ENCODE results near the gene FCRLB. TPM values are rescaled to one million over a fixed set of nuclear protein-coding genes. Genes with fewer than 3 reads are reported as not detected.
A peak's percentile ranks its signal among the peaks of the same experiment; 100 is the strongest.

Gene FCRLB
- total and polyA plus RNA-seq, 9 of the 15 experiments (the other 6 are each of a cell fraction or from before 2014, with no cell fraction given) = 0.20 to 4.6 (median 1.3) TPM

DNA sequence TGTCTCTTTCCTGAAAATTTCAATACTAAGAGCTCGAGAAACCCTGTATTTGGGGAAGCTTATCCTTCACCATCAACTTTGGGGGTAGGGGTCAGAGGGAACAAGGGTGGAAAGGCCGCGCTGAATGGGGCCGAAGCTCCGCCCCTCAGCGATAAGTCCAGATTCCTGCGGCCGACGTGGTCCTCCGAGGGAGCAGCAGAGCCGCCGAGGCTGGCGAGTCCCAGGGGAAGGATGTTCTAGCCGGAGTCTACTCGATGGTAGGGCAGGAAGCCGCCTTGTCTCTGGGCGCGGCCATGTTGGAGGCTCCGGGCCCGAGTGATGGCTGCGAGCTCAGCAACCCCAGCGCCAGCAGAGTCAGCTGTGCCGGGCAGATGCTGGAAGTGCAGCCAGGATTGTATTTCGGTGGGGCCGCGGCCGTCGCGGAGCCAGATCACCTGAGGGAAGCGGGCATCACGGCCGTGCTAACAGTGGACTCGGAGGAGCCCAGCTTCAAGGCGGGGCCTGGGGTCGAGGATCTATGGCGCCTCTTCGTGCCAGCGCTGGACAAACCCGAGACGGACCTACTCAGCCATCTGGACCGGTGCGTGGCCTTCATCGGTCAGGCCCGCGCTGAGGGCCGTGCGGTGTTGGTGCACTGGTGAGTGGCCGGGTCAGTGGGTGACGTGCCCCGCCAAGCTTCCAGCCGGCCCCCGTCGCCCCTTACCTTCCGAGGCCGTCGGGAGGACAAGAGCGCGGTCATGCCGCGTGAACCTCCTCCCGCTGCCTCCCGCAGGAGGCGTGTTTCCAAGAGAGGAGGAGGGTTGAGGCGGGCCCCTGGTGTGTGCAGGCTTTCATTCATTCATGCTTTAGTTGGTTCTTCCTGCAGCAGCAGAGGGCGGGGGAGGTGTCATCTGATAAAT, 28.4 kb downstream of the FCRLB start, which contains the start of gene DUSP12 (continued):
- TF ChIP-seq, protein P1, sequence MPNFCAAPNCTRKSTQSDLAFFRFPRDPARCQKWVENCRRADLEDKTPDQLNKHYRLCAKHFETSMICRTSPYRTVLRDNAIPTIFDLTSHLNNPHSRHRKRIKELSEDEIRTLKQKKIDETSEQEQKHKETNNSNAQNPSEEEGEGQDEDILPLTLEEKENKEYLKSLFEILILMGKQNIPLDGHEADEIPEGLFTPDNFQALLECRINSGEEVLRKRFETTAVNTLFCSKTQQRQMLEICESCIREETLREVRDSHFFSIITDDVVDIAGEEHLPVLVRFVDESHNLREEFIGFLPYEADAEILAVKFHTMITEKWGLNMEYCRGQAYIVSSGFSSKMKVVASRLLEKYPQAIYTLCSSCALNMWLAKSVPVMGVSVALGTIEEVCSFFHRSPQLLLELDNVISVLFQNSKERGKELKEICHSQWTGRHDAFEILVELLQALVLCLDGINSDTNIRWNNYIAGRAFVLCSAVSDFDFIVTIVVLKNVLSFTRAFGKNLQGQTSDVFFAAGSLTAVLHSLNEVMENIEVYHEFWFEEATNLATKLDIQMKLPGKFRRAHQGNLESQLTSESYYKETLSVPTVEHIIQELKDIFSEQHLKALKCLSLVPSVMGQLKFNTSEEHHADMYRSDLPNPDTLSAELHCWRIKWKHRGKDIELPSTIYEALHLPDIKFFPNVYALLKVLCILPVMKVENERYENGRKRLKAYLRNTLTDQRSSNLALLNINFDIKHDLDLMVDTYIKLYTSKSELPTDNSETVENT (CRISPR knock-in tag; IDR thresholded peaks at IDR 0.05) = peak; percentile 98
- no peak; the same call in 1 of the 2 replicates for TF ChIP-seq CBFB (CRISPR knock-in tag; IDR thresholded peaks at IDR 0.05)
- TF ChIP-seq RFX1 (IDR thresholded peaks at IDR 0.05) = no peak
- TF ChIP-seq, protein P2, sequence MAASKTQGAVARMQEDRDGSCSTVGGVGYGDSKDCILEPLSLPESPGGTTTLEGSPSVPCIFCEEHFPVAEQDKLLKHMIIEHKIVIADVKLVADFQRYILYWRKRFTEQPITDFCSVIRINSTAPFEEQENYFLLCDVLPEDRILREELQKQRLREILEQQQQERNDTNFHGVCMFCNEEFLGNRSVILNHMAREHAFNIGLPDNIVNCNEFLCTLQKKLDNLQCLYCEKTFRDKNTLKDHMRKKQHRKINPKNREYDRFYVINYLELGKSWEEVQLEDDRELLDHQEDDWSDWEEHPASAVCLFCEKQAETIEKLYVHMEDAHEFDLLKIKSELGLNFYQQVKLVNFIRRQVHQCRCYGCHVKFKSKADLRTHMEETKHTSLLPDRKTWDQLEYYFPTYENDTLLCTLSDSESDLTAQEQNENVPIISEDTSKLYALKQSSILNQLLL (CRISPR knock-in tag; IDR thresholded peaks at IDR 0.05; ENCODE audit: borderline replicate concordance) = no peak
- TF ChIP-seq, protein P3, sequence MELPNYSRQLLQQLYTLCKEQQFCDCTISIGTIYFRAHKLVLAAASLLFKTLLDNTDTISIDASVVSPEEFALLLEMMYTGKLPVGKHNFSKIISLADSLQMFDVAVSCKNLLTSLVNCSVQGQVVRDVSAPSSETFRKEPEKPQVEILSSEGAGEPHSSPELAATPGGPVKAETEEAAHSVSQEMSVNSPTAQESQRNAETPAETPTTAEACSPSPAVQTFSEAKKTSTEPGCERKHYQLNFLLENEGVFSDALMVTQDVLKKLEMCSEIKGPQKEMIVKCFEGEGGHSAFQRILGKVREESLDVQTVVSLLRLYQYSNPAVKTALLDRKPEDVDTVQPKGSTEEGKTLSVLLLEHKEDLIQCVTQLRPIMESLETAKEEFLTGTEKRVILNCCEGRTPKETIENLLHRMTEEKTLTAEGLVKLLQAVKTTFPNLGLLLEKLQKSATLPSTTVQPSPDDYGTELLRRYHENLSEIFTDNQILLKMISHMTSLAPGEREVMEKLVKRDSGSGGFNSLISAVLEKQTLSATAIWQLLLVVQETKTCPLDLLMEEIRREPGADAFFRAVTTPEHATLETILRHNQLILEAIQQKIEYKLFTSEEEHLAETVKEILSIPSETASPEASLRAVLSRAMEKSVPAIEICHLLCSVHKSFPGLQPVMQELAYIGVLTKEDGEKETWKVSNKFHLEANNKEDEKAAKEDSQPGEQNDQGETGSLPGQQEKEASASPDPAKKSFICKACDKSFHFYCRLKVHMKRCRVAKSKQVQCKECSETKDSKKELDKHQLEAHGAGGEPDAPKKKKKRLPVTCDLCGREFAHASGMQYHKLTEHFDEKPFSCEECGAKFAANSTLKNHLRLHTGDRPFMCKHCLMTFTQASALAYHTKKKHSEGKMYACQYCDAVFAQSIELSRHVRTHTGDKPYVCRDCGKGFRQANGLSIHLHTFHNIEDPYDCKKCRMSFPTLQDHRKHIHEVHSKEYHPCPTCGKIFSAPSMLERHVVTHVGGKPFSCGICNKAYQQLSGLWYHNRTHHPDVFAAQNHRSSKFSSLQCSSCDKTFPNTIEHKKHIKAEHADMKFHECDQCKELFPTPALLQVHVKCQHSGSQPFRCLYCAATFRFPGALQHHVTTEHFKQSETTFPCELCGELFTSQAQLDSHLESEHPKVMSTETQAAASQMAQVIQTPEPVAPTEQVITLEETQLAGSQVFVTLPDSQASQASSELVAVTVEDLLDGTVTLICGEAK (IDR thresholded peaks at IDR 0.05) = 0 out of 2 replicates have a peak, but pooled peaks have one; percentile 63
- TF ChIP-seq, protein P3 (CRISPR knock-in tag; IDR thresholded peaks at IDR 0.05) = no peak
- 0 out of 4 replicates have a peak, but pooled peaks of 1 of the 2 experiments have one; percentile 9 for TF ChIP-seq TRIM24 (IDR thresholded peaks at IDR 0.05)
- TF ChIP-seq, protein P4, sequence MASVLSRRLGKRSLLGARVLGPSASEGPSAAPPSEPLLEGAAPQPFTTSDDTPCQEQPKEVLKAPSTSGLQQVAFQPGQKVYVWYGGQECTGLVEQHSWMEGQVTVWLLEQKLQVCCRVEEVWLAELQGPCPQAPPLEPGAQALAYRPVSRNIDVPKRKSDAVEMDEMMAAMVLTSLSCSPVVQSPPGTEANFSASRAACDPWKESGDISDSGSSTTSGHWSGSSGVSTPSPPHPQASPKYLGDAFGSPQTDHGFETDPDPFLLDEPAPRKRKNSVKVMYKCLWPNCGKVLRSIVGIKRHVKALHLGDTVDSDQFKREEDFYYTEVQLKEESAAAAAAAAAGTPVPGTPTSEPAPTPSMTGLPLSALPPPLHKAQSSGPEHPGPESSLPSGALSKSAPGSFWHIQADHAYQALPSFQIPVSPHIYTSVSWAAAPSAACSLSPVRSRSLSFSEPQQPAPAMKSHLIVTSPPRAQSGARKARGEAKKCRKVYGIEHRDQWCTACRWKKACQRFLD (CRISPR knock-in tag; IDR thresholded peaks at IDR 0.05) = peak; percentile 41; the same call in 1 of the 2 replicates
- TF ChIP-seq HNRNPL (IDR thresholded peaks at IDR 0.05; ENCODE audit: low read depth, low read length) = no peak
- peak; percentile 97 for TF ChIP-seq SP2 (IDR thresholded peaks at IDR 0.05; ENCODE audit: extremely low read depth, low read depth, low read length, poor library complexity, severe bottlenecking)

Measured in K562 (cell line).